Stimulated activated CD8-positive, alpha-beta memory T cell treated with anti-CD3 and anti-CD28 coated beads, Interleukin-15, amount 100 ng/mL, for 1 hour (primary cell): Measurements from ENCODE around the gene ZNF81.
"Not testable (repeated sequence)": the region's sequence is repeated elsewhere in the genome, so short reads cannot be mapped to it uniquely, and the experiment has no call there.

ENCODE experiments used
- DNase-seq: peaks from one replicate; pipeline ENCODE4 v3.0.0-alpha.2; 2020; ENCODE audit warnings: low read depth

The ZNF81 gene

DNA sequence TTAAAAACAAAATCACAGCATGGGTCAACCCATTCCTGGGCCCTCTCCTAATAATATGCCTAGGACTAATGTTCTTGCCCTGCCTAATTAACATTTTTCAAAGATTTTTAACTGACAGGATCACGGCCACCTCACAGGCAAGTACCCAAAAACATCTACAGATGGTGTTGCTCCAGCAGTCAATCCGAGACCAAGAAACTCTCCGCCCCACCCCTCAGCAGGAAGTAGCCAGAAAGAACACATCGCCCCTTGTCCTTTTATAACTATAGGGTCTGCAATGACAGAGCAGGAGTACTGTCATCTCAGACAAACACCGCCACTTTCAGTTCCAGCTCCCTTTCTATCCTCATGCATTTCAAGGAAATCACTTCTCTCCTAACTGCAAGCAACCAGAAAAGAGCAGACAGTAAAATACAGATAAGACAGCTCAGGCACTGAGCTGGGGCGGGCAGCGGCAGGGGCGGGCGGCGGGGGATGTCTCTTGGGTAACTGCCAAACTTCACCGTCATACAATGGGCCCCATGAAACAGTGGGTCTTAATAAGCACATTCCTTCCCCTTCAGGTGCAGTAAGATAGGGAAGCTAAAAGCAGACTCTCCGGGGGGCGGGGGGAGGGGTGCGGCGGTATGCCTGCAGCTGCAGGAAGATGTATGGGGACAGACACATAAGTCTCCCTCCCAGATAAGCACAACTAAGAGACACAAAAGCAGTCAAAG is 99.7 kb downstream of the ZNF81 start:
- no peak for DNase-seq

- DNase-seq = no peak
Measured at GRCh38 chrX:47936940-47937317, 100.2 kb downstream of the ZNF81 start.

DNA sequence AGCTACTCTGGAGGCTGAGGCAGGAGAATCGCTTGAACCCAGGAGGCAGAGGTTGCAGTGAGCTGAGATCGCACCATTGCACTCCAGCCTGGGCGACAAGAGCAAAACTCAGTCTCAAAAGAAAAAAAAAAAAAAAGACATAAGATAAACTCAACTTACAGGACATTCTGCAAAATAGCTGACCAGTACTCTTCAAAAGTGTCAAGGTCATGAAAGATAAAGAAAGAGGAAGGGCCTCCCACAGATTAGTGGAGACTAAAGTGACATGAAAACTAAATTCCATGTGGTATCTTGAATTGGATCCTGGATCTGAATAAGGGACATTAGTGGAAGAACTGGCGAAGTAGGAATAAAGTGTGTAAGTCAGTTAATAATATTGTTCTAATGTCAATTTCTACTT is 103.7 kb downstream of the ZNF81 start:
- DNase-seq = no peak

GRCh38 chrX:47941423-47941822 is 104.7 kb downstream of the ZNF81 start:
- no peak for DNase-seq

DNA sequence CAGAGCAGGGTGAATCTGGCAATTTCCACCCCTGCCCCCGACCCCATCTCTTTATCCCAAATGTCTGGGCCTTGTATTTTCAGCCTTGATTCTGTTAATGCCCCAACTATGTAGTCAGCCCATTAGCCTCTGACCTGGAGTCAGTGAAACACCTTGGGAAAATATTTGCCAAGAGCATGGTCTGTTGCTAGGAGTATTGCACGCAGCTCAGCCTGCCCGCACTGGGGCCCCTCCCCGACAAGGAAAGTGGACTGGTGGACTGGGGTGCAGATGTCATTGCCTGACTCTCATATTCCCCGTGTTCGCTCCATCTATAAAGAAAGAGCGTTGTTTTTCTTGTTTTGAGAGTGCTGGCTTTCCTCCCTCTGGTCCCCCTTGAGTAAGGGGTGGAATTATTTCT is 118.6 kb downstream of the ZNF81 start:
- not testable (repeated sequence) for DNase-seq

DNA sequence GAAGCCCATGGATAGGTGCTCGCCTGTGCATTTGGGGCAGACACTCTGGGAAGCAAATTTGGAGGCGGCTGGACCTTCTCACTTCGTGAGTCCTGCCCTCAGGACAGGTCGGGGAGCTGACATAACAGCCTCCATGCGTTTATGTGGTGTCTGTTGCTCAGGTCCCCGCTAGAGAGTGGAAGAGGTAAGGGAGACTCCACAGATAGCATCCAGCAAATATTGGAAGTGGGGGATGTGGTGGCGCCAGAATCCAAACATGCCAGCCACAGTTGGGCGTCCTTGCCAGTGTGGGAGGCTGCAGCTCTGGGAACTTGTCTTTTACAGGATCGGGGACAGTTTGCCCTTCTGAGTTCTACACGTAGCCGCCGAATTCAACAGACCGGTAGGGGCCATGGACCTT is 119.3 kb downstream of the ZNF81 start:
- DNase-seq = no peak

DNA sequence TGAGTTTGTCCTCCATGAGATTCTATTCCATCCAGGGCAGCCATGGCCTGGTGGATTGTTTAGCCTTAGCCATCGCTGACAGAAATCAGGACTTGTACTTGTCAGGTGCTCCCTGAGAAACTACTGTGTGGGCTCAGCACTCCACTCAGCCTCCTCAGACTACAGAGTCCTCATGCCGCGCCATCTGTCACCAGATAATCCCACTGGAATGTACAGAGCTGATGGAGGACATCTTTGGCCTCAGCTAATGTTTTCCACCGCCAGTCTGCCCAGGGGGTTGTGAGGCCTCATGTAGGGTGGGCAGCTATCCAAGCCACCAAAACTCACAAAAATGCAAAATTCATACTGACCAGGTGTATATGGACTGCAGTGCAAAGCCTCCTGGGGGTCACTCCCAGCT is 121.5 kb downstream of the ZNF81 start:
- not testable (repeated sequence) for DNase-seq

DNA sequence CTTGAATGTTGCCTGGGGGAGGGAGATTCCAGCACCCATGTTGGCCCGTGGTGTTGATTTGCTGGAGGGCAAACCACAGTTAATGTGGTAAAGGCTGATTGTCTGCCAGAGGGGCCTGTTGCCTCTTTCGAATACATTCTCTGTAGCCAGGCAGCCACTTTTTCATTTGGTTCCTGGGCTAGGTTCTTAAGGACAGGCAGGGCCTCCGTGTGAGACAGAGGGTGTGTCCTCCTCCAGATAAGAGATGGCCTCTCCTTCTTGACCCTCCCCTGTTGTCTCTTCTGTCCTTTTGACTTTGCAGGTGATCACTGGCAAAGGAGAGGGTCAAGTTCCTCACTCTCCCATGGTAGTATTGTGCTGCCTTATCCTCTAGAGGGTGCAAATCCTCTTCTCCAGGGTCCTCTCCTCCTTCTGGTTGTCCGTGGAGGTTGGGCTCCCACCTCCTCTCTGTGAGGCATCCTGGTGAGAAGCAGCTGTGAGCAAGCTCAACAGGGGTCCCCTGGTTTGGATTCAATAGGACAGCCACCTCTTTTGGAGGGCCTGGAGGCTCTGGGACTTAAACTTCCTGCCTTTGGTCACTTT is 122.2 kb downstream of the ZNF81 start:
- no peak for DNase-seq

DNA sequence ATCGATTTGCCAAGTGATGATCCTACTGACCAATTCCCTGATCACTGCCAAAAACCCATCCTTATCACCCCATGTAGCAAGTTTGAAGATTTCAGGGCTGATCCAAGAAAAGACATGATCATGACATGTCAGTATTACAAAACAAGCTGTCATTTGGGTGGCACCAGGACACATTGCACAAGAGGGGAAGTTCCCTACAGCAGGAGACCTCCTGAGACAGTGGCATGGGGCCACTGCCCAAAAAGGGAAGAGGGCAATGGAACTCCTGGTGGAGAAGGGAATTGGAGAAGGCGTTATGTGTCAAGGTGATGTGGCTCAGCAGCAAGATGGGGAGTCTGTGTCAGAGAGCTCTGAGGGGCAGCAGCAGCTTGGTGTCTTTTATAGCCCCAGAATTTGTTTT is 123.7 kb downstream of the ZNF81 start:
- DNase-seq = no peak

DNA sequence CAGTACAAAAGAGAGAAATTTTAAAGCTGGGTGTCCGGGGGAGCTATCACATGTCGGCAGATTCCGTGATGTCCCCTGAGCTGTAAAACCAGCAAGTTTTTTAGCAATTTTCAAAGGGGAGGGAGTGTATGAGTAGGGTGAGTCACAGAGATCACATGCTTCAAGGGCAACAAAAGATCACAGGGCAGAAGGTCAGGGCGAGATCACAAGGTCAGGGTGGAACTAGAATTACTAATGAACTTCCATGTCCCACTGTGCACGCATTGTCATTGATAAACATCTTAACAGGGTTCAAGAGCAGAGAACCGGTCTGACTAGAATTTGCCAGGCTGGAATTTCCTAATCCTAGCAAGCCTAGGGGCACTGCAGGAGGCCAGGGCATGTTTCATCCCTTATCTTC is 125.1 kb downstream of the ZNF81 start:
- DNase-seq = not testable (repeated sequence)

DNA sequence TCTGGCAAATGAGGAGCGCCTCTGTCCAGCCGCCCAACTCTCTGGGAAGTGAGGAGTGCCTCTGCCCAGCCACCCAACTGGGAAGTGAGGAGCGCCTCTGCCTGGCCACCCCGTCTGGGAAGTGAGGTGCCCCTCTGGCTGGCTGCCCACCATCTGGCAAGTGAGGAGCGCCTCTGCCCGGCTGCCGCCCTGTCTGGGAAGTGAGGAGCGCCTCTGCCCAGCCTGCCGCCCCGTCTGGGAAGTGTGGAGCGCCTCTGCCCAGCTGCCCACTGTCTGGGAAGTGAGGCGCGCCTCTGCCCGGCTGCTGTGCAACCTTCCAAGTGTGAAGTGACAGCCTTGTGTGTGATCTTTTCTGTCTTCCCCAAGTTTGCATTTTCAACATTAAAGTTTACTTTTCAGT is 128.8 kb downstream of the ZNF81 start:
- not testable (repeated sequence) for DNase-seq
